ENCODE data around the gene DNAI4. TPM values are rescaled to one million over a fixed set of nuclear protein-coding genes. Genes with fewer than 3 reads are reported as not detected.
A peak's percentile ranks its signal among the peaks of the same experiment; 100 is the strongest.

DNAI4 gene
- total RNA-seq, 1 experiment from 2014 or later = 7.2 TPM

DNA sequence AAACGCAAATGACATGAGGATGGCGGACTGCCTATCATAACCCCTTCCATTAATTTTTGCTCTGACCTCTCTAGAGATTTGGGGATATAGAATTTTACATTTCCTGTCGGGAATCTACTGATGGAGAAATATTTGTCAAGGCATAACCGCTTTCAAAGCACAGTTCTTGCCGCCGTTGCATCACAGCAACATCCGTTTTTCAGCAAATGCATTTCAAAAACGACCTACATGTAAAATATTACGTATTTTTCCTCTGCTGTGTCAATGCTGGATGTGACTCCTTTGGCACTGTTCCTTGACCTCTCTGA, 5.0 kb upstream of the DNAI4 start:
- H3K36me3 ChIP-seq (ENCODE audit: control insufficient read depth, insufficient read depth, low read length) = peaks cover 12% of the 10 kb centered on the region
- DNase-seq (ENCODE audit: low read depth, low spot score) (no peak), ATAC-seq (no peak)
- CTCF ChIA-PET = interaction anchor here (0.8 kb wide), 1 partner anchor 160 kb away, joined by 3 read pairs; no protein-coding TSS in a partner anchor
- in situ Hi-C loops (cut with HindIII; ENCODE audit: low pct_unique_long_range_greater_than_20kb, low sequenced_read_pairs) = no loop called here
- peak overlapping the region; percentile 92 for H3K27ac ChIP-seq (ENCODE audit: low read length)
- TF ChIP-seq TCF7L2 (IDR thresholded peaks at IDR 0.05; ENCODE audit: low read depth, low read length) = 0 out of 2 replicates have a peak, but pooled peaks have one; percentile 55
- no peak for TF ChIP-seq POLR2AphosphoS5 (IDR thresholded peaks at IDR 0.05; ENCODE audit: low read depth, low read length)
- no TSS peak for BruUV-seq (replicated peaks)
- H3K4me3 ChIP-seq (ENCODE audit: low read depth in 2 of 2, low read length in 2 of 2) = peak overlapping the region; percentile 80 to 89
- intact Hi-C loops (cut with micrococcal nuclease; ENCODE audit: unreplicated experiment) = no loop called here
- peaks cover 39% of the 10 kb centered on the region for H3K4me1 ChIP-seq (ENCODE audit: control insufficient read depth, insufficient read depth, low read length)
- POLR2A ChIA-PET = no interaction called here
- no peaks in the 10 kb centered on the region for H3K9me3 ChIP-seq (ENCODE audit: control insufficient read depth, insufficient read depth, low read depth, low read length)
- no peaks in the 10 kb centered on the region for H3K27me3 ChIP-seq (ENCODE audit: control insufficient read depth, insufficient read depth, low read length)

- Histone ChIP-seq H3K36me3 (ENCODE audit: control insufficient read depth, insufficient read depth, low read length) (peaks cover 12% of the 10 kb centered on the region), H3K4me1 (ENCODE audit: control insufficient read depth, insufficient read depth, low read length) (peaks cover 36% of the 10 kb centered on the region; the same call in 1 of the 2 replicates), H3K4me3 (ENCODE audit: low read depth in 2 of 2, low read length in 2 of 2) (peak overlapping the region; percentile 80 to 89), H3K27ac (ENCODE audit: low read length) (peak overlapping the region; percentile 92), H3K27me3 (ENCODE audit: control insufficient read depth, insufficient read depth, low read length) (no peaks in the 10 kb centered on the region), H3K9me3 (ENCODE audit: control insufficient read depth, insufficient read depth, low read depth, low read length) (no peaks in the 10 kb centered on the region)
- TF ChIP-seq POLR2AphosphoS5 (IDR thresholded peaks at IDR 0.05; ENCODE audit: low read depth, low read length) (no peak), SIN3A (IDR thresholded peaks at IDR 0.05; ENCODE audit: borderline replicate concordance, insufficient read depth, low read depth, low read length) (no peak), CTCF (IDR thresholded peaks at IDR 0.05) (no peak), REST (IDR thresholded peaks at IDR 0.05; ENCODE audit: insufficient read depth in 1 of 2, low read depth in 2 of 2, low read length in 1 of 2) (no peak), TCF7L2 (IDR thresholded peaks at IDR 0.05; ENCODE audit: low read depth, low read length) (no peak)
- intact Hi-C loops (cut with micrococcal nuclease; ENCODE audit: unreplicated experiment) = no loop called here
- DNase-seq (ENCODE audit: low read depth, low spot score) (no peak), ATAC-seq (no peak)
- ChIA-PET CTCF (interaction anchor here (0.8 kb wide), 1 partner anchor 159 kb away, joined by 3 read pairs; no protein-coding TSS in a partner anchor), POLR2A (no interaction called here)
- BruUV-seq (replicated peaks) = no TSS peak
- in situ Hi-C loops (cut with HindIII; ENCODE audit: low pct_unique_long_range_greater_than_20kb, low sequenced_read_pairs) = no loop called here
These were observed 4.6 kb upstream of the DNAI4 start for GRCh38 chr1:66929146-66929688.

- in situ Hi-C loops (cut with HindIII; ENCODE audit: low pct_unique_long_range_greater_than_20kb, low sequenced_read_pairs) = no loop called here
These were observed 2.9 kb upstream of the DNAI4 start for GRCh38 chr1:66927528-66927927.

More at GRCh38 chr1:66927528-66927927, 2.9 kb upstream of the DNAI4 start:
- DNase-seq (ENCODE audit: low read depth, low spot score) = no peak
- ATAC-seq = no peak
- Histone ChIP-seq H3K9me3 (ENCODE audit: control insufficient read depth, insufficient read depth, low read depth, low read length) (no peaks in the 10 kb centered on the region), H3K27me3 (ENCODE audit: control insufficient read depth, insufficient read depth, low read length) (no peaks in the 10 kb centered on the region), H3K36me3 (ENCODE audit: control insufficient read depth, insufficient read depth, low read length) (peaks cover 12% of the 10 kb centered on the region), H3K27ac (ENCODE audit: low read length) (peak overlapping the region; percentile 98; the same call in 1 of the 2 replicates), H3K4me1 (ENCODE audit: control insufficient read depth, insufficient read depth, low read length) (peaks cover 38% of the 10 kb centered on the region), H3K4me3 (ENCODE audit: low read depth in 2 of 2, low read length in 2 of 2) (no peak overlapping the region)
- intact Hi-C loops (cut with micrococcal nuclease; ENCODE audit: unreplicated experiment) = no loop called here
- CTCF ChIA-PET = no interaction called here
- no peak for TF ChIP-seq TCF7L2 (IDR thresholded peaks at IDR 0.05; ENCODE audit: low read depth, low read length)
- no peak for TF ChIP-seq CTCF (IDR thresholded peaks at IDR 0.05)
- TF ChIP-seq SIN3A (IDR thresholded peaks at IDR 0.05; ENCODE audit: borderline replicate concordance, insufficient read depth, low read depth, low read length) = no peak
- POLR2A ChIA-PET = no interaction called here
- BruUV-seq (replicated peaks) = no TSS peak

All from Panc1 (cell line).